Measurements from ENCODE around the gene IRF2BP1. TPM values are rescaled to one million over a fixed set of nuclear protein-coding genes. Genes with fewer than 3 reads are reported as not detected.

The IRF2BP1 gene
- total RNA-seq, 4 donors from 2014 or later = 22.4 to 58.7 (median 44.2) TPM

- 72% methylated on average over 2 of the region's 2 CpGs for WGBS
- DNase-seq (ENCODE audit: extremely low spot score) = no peak
- TF ChIP-seq EP300 (IDR thresholded peaks at IDR 0.05) = no peak
- no peak for TF ChIP-seq POLR2A (IDR thresholded peaks at IDR 0.05; ENCODE audit: low read depth)
- TF ChIP-seq, protein P1, sequence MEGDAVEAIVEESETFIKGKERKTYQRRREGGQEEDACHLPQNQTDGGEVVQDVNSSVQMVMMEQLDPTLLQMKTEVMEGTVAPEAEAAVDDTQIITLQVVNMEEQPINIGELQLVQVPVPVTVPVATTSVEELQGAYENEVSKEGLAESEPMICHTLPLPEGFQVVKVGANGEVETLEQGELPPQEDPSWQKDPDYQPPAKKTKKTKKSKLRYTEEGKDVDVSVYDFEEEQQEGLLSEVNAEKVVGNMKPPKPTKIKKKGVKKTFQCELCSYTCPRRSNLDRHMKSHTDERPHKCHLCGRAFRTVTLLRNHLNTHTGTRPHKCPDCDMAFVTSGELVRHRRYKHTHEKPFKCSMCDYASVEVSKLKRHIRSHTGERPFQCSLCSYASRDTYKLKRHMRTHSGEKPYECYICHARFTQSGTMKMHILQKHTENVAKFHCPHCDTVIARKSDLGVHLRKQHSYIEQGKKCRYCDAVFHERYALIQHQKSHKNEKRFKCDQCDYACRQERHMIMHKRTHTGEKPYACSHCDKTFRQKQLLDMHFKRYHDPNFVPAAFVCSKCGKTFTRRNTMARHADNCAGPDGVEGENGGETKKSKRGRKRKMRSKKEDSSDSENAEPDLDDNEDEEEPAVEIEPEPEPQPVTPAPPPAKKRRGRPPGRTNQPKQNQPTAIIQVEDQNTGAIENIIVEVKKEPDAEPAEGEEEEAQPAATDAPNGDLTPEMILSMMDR (IDR thresholded peaks at IDR 0.05) = no peak
- TF ChIP-seq POLR2AphosphoS5 (IDR thresholded peaks at IDR 0.05) = no peak
- intact Hi-C loops (cut with DNase I) = loop anchor here (5.0 kb wide), 1 partner anchor 63 kb away; the partner anchor contains the start of gene RSPH6A
- no peak overlapping the region for H3K4me3 ChIP-seq
- H3K27me3 ChIP-seq = peaks cover 0 to 10% (median 0%) of the 10 kb centered on the region in 4 donors
- H3K4me1 ChIP-seq = peaks cover 36 to 44% (median 42%) of the 10 kb centered on the region in 4 donors
- H3K36me3 ChIP-seq = peaks cover 0 to 18% (median 9%) of the 10 kb centered on the region in 4 donors
- no peak overlapping the region for H3K27ac ChIP-seq (replicated peaks in 1 of 4)
- H3K9me3 ChIP-seq = no peaks in the 10 kb centered on the region
These were observed 6.0 kb downstream of the IRF2BP1 start for GRCh38 chr19:45879971-45880370.

- Histone ChIP-seq H3K27ac (replicated peaks in 1 of 4) (no peak overlapping the region), H3K4me3 (no peak overlapping the region), H3K27me3 (peaks cover 0 to 10% (median 0%) of the 10 kb centered on the region in 4 donors), H3K9me3 (no peaks in the 10 kb centered on the region), H3K4me1 (peaks cover 27 to 35% (median 33%) of the 10 kb centered on the region in 4 donors), H3K36me3 (peaks cover 0 to 11% (median 3%) of the 10 kb centered on the region in 4 donors)
- TF ChIP-seq, protein P1 (IDR thresholded peaks at IDR 0.05) = no peak
- TF ChIP-seq POLR2AphosphoS5 (IDR thresholded peaks at IDR 0.05) = no peak
- no peak for DNase-seq (ENCODE audit: extremely low spot score)
- intact Hi-C loops (cut with DNase I) = no loop called here
- 75% methylated on average over 7 of the region's 8 CpGs for WGBS
These were observed 6.9 kb downstream of the IRF2BP1 start for GRCh38 chr19:45879055-45879454.

GRCh38 chr19:45878043-45878794 is 7.7 kb downstream of the IRF2BP1 start:
- no peak overlapping the region for H3K27ac ChIP-seq (replicated peaks in 1 of 4)
- DNase-seq (ENCODE audit: extremely low spot score) = no peak
- H3K9me3 ChIP-seq = no peaks in the 10 kb centered on the region
- H3K4me1 ChIP-seq = peaks cover 19 to 27% (median 25%) of the 10 kb centered on the region in 4 donors
- no peak overlapping the region for H3K4me3 ChIP-seq
- peaks cover 0 to 10% (median 0%) of the 10 kb centered on the region in 4 donors for H3K27me3 ChIP-seq
- intact Hi-C loops (cut with DNase I) = no loop called here
- H3K36me3 ChIP-seq = peaks cover 0 to 6% (median 0%) of the 10 kb centered on the region in 4 donors
- 88% methylated on average over 7 of the region's 11 CpGs for WGBS
- TF ChIP-seq POLR2A (IDR thresholded peaks at IDR 0.05; ENCODE audit: low read depth) (no peak), EP300 (IDR thresholded peaks at IDR 0.05) (no peak), POLR2AphosphoS5 (IDR thresholded peaks at IDR 0.05) (no peak)

GRCh38 chr19:45876411-45877197 is 9.3 kb downstream of the IRF2BP1 start:
- TF ChIP-seq POLR2A (IDR thresholded peaks at IDR 0.05; ENCODE audit: low read depth) (no peak), EP300 (IDR thresholded peaks at IDR 0.05) (no peak), POLR2AphosphoS5 (IDR thresholded peaks at IDR 0.05) (no peak)
- TF ChIP-seq, protein P1 (IDR thresholded peaks at IDR 0.05) = no peak
- H3K4me3 ChIP-seq = peak overlapping the region; percentile 27 to 38 (median 34)
- 25% methylated on average over 17 of the region's 41 CpGs for WGBS
- intact Hi-C loops (cut with DNase I) = no loop called here
- H3K36me3 ChIP-seq = peaks cover 0 to 6% (median 0%) of the 10 kb centered on the region in 4 donors
- no peak for DNase-seq (ENCODE audit: extremely low spot score)
- H3K9me3 ChIP-seq = no peaks in the 10 kb centered on the region
- H3K27me3 ChIP-seq = peaks cover 0 to 10% (median 0%) of the 10 kb centered on the region in 4 donors
- peaks cover 9 to 15% (median 11%) of the 10 kb centered on the region in 4 donors for H3K4me1 ChIP-seq
- H3K27ac ChIP-seq (replicated peaks in 1 of 4) = peak overlapping the region; percentile 53 to 61 (median 56)

- Histone ChIP-seq H3K27ac (replicated peaks in 1 of 4) (peak overlapping the region in 2 of 4 donors; percentile 53 to 61), H3K9me3 (no peaks in the 10 kb centered on the region), H3K27me3 (peaks cover 0 to 10% (median 0%) of the 10 kb centered on the region in 4 donors), H3K4me3 (peak overlapping the region in 1 of 4 donors; percentile 36), H3K36me3 (peaks cover 0 to 4% (median 0%) of the 10 kb centered on the region in 4 donors), H3K4me1 (peaks cover 9 to 15% (median 11%) of the 10 kb centered on the region in 4 donors)
- TF ChIP-seq POLR2A (IDR thresholded peaks at IDR 0.05; ENCODE audit: low read depth) = no peak
- TF ChIP-seq EP300 (IDR thresholded peaks at IDR 0.05) = no peak
- TF ChIP-seq, protein P1 (IDR thresholded peaks at IDR 0.05) = no peak
- no peak for TF ChIP-seq POLR2AphosphoS5 (IDR thresholded peaks at IDR 0.05)
- no peak for DNase-seq (ENCODE audit: extremely low spot score)
- intact Hi-C loops (cut with DNase I) = no loop called here
- WGBS = 72% methylated on average over 4 of the region's 4 CpGs
These were observed 9.9 kb downstream of the IRF2BP1 start for GRCh38 chr19:45876161-45876410.

All from esophagus muscularis mucosa (tissue), 4 donors.